PFSK-1 (cell line): Measurements from ENCODE around the gene ITPKB. TPM values are rescaled to one million over a fixed set of nuclear protein-coding genes. Genes with fewer than 3 reads are reported as not detected.
A peak's percentile ranks its signal among the peaks of the same experiment; 100 is the strongest.

Experiments used
- FOXP2 ChIP-seq: optimal IDR thresholded peaks from 2 replicates; pipeline ENCODE3; 2011; ENCODE audit warnings: borderline replicate concordance, control low read depth, inconsistent platforms; ENCODE audit not compliant: insufficient read depth; ENCODE audit errors: extremely low read length, extremely low read depth
- POLR2AphosphoS5 ChIP-seq: IDR thresholded peaks from 2 replicates; pipeline ENCODE4 v1.6.1; 2012; ENCODE audit warnings: low read depth, mild to moderate bottlenecking, control low read depth, low read length, moderate library complexity
- SIN3A ChIP-seq: IDR thresholded peaks from 2 replicates; pipeline ENCODE4 v1.6.1; 2012; ENCODE audit warnings: mild to moderate bottlenecking, low read length, moderate library complexity, borderline replicate concordance; ENCODE audit not compliant: insufficient read depth
- TAF1 ChIP-seq: IDR thresholded peaks from 2 replicates; pipeline ENCODE4 v1.6.1; 2012; ENCODE audit warnings: low read length, control low read depth, borderline replicate concordance; ENCODE audit not compliant: insufficient read depth
- polyA plus RNA-seq: library from polyadenylated mRNA; unstranded; fragments of >200 nt; gene quantifications from one replicate; pipeline ENCODE4 v1.2.1, GENCODE V29; 2012; ENCODE audit warnings: low read depth, missing spikeins; ENCODE audit not compliant: insufficient read length
- TF ChIP-seq, protein P1 (sequence below), 2 experiments: IDR thresholded peaks; 2 replicates each; pipeline versions ENCODE4 v1.6.1 to v1.8.0; 2011 to 2012; ENCODE audit warnings: low read depth in 2 of 2, low read length in 2 of 2, control low read depth in 1 of 2, inconsistent platforms in 1 of 2, mild to moderate bottlenecking in 1 of 2, moderate library complexity in 1 of 2; ENCODE audit not compliant: insufficient read depth in 1 of 2

Gene ITPKB
- polyA plus RNA-seq = 21.5 TPM

DNA sequence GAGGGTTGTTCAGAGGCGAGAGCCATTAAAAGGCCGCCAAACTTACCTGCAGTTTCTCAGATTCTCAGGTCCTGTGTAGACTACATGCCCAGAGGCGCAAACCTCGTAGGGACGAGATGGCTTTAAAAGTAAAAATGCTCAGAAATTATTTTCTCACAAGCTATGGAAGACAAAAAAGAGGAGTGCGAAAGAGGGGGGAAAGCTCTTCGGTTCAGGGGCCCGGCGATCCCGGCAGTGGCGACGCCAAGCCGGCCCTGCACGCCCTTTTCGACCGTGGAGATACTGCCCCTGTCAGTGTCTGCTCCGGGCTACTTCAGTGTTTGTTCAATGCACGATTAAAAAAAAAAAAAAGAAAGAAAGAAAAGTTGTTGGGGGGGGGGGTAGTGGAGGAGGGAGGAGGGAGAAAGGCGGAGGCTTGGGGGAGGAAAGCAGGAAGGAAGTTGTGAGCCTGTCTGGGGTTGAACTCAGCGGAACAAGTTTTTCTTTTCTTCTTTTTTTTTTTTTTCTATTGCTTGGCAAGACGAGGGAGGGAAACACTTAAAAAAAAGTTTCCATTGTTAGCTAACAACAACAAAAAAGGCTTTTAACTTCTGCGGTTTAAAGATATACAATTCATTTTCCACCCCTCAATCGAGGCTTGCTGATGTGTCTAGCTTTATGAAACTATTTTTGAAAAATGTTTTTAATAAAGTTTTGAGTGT lies at the start of gene ITPKB:
TSS of gene ITPKB (minus strand) at position 288 of the 701 bp plus-strand sequence. CDS start 1,824 bp downstream, outside the sequence.
- TF ChIP-seq POLR2AphosphoS5 = peak; percentile 63; the same call in 1 of the 2 replicates
- TF ChIP-seq FOXP2 = no peak
- TF ChIP-seq SIN3A = peak; percentile 44; the same call in 1 of the 2 replicates
- TF ChIP-seq TAF1 = no peak

DNA sequence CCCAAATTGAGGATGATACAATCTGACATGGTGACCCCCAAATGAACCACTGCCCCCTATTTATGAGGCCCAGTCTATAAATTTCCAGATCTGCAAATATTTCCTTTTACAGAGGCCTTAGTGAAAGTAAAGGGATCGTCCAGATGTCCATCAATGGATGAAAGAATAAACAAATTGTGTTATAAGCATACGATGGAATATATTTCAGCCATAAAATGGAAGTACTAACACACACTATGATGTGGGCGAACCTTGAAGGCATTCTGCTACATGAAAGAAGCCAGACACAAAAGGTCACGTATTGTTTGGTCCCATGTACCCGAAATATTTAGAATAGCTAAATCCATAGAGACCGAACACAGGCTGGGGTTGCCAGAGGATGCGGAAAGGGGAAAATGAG lies 48.6 kb upstream of the ITPKB start:
- TF ChIP-seq SIN3A (no peak), POLR2AphosphoS5 (no peak), TAF1 (no peak), FOXP2 (no peak)
- TF ChIP-seq, protein P1, sequence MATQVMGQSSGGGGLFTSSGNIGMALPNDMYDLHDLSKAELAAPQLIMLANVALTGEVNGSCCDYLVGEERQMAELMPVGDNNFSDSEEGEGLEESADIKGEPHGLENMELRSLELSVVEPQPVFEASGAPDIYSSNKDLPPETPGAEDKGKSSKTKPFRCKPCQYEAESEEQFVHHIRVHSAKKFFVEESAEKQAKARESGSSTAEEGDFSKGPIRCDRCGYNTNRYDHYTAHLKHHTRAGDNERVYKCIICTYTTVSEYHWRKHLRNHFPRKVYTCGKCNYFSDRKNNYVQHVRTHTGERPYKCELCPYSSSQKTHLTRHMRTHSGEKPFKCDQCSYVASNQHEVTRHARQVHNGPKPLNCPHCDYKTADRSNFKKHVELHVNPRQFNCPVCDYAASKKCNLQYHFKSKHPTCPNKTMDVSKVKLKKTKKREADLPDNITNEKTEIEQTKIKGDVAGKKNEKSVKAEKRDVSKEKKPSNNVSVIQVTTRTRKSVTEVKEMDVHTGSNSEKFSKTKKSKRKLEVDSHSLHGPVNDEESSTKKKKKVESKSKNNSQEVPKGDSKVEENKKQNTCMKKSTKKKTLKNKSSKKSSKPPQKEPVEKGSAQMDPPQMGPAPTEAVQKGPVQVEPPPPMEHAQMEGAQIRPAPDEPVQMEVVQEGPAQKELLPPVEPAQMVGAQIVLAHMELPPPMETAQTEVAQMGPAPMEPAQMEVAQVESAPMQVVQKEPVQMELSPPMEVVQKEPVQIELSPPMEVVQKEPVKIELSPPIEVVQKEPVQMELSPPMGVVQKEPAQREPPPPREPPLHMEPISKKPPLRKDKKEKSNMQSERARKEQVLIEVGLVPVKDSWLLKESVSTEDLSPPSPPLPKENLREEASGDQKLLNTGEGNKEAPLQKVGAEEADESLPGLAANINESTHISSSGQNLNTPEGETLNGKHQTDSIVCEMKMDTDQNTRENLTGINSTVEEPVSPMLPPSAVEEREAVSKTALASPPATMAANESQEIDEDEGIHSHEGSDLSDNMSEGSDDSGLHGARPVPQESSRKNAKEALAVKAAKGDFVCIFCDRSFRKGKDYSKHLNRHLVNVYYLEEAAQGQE (IDR thresholded peaks at IDR 0.05; ENCODE audit: insufficient read depth in 1 of 2, low read depth in 2 of 2, low read length in 2 of 2) = no peak

DNA sequence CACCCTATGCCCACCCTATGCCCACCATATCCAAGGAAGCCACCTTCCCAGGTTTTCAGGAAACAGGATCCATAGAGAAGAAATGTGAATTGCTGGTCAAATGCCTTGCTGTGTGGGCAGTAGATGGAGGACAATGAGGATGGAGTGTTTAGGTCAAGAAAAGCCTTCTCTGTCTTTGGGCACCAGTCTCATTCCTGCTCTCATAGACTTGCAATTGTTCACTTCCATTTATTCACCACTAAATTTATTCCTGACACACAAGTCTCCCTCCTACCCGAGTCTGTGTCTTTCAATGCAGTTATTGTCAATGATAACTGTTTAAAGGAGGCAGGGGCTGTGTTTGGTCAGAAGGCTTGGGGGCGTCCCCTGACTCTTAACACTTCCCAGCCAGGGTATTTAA lies 48.0 kb upstream of the ITPKB start:
- TF ChIP-seq TAF1 = no peak
- TF ChIP-seq POLR2AphosphoS5 = no peak
- TF ChIP-seq, protein P1 (IDR thresholded peaks at IDR 0.05; ENCODE audit: insufficient read depth in 1 of 2, low read depth in 2 of 2, low read length in 2 of 2) = no peak
- TF ChIP-seq SIN3A = no peak
- no peak for TF ChIP-seq FOXP2

DNA sequence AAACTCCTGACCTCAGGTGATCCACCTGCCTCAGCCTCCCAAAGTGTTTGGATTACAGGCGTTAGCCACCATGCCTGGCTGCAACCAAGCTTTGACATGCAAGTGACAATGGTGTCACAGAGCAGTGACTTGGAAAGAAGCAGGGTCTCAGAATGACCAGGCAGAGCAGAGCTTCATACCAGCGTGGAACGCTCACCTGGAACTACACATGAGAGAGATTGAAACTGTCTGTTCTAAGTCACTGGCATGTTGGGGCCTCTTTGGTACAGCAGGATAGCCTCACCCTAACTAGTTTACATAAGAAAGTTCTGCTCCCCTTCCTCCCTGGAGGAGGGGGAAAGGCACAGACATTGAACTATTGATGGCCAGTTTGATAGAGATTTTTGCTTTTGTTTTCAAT lies 47.5 kb upstream of the ITPKB start:
- TF ChIP-seq SIN3A (no peak), FOXP2 (no peak), POLR2AphosphoS5 (no peak), TAF1 (no peak)
- TF ChIP-seq, protein P1 (IDR thresholded peaks at IDR 0.05; ENCODE audit: insufficient read depth in 1 of 2, low read depth in 2 of 2, low read length in 2 of 2) = no peak

DNA sequence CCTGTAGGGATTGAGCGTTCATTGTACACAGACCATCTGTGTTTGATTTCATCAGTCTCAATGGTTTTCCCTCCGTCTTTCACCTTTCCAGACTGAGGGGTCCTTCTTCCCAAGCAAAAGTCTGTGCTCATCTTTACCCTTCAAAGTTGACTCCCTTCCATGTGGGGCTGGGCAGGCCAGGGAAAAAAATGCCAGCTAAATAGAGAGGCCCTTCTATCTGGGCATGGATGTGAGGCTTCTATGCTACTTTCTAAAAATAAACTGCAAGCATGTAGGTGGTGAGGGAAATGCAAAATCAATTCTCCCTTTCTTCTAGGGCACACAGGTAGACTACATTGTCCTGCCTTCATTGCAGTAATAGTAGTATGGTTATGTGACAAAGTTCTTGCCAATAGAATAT lies 46.7 kb upstream of the ITPKB start:
- no peak for TF ChIP-seq POLR2AphosphoS5
- no peak for TF ChIP-seq TAF1
- TF ChIP-seq, protein P1 (IDR thresholded peaks at IDR 0.05; ENCODE audit: insufficient read depth in 1 of 2, low read depth in 2 of 2, low read length in 2 of 2) = no peak
